Esophagus squamous epithelium (tissue), 4 donors: Measurements from ENCODE around the gene SIGLEC12.

Experiments used
- CTCF ChIP-seq, 6 experiments: fragments of 450-650 bp in 4 of 6; fragments of 200-600 bp in 2 of 6; sonication (generic) in 2 of 6; IDR thresholded peaks; one replicate each; pipeline ENCODE4 v1.5.1; 2016 to 2019; ENCODE audit warnings: antibody characterized with exemption in 6 of 6, mild to moderate bottlenecking in 4 of 6, moderate library complexity in 4 of 6
- POLR2A ChIP-seq, 4 donors: fragments of 450-650 bp; IDR thresholded peaks; one replicate each; pipeline ENCODE4 v1.6.1; 2017; ENCODE audit warnings: antibody characterized with exemption in 4 of 4, mild to moderate bottlenecking in 4 of 4, moderate library complexity in 3 of 4

GRCh38 chr19:51547397-51548212, 46.0 kb upstream of the SIGLEC12 start:
- TF ChIP-seq CTCF (IDR thresholded peaks at IDR 0.05): no peak
- no peak for TF ChIP-seq POLR2A (IDR thresholded peaks at IDR 0.05)
